ENCODE results near the gene ZNF74.
A peak's percentile ranks its signal among the peaks of the same experiment; 100 is the strongest.

The ZNF74 gene

GRCh38 chr22:20422271-20423007 is 28.5 kb downstream of the ZNF74 start:
- DNase-seq, result no peak

- DNase-seq, result no peak
Observed at GRCh38 chr22:20423008-20423905, 29.3 kb downstream of the ZNF74 start.

GRCh38 chr22:20423906-20424551 is 30.1 kb downstream of the ZNF74 start:
- no peak for DNase-seq

GRCh38 chr22:20424568-20424931 is 30.6 kb downstream of the ZNF74 start:
- no peak for DNase-seq

GRCh38 chr22:20424932-20425565 is 31.1 kb downstream of the ZNF74 start:
- DNase-seq, result no peak

- DNase-seq, result no peak
Observed at GRCh38 chr22:20425566-20426258, 31.8 kb downstream of the ZNF74 start.

GRCh38 chr22:20426259-20426615 is 32.3 kb downstream of the ZNF74 start:
- no peak for DNase-seq

- no peak for DNase-seq
Observed at GRCh38 chr22:20427104-20427944, 33.4 kb downstream of the ZNF74 start.

- no peak for DNase-seq
Observed at GRCh38 chr22:20427945-20428417, 34.0 kb downstream of the ZNF74 start.

- no peak for DNase-seq
Observed at GRCh38 chr22:20428496-20429253, 34.7 kb downstream of the ZNF74 start.

GRCh38 chr22:20429254-20430100 is 35.5 kb downstream of the ZNF74 start:
- peak; percentile 82 for DNase-seq

GRCh38 chr22:20430101-20430719 is 36.3 kb downstream of the ZNF74 start:
- no peak for DNase-seq

GRCh38 chr22:20430720-20431510 is 37.0 kb downstream of the ZNF74 start:
- peak; percentile 37 for DNase-seq

GRCh38 chr22:20431511-20432192 is 37.7 kb downstream of the ZNF74 start:
- no peak for DNase-seq

GRCh38 chr22:20432244-20432686 is 38.3 kb downstream of the ZNF74 start:
- DNase-seq, result no peak

GRCh38 chr22:20433191-20433590 is 39.2 kb downstream of the ZNF74 start:
- DNase-seq, result no peak

GRCh38 chr22:20433686-20434241 is 39.8 kb downstream of the ZNF74 start:
- no peak for DNase-seq
